ENCODE measurements around the gene APC. TPM values are rescaled to one million over a fixed set of nuclear protein-coding genes. Genes with fewer than 3 reads are reported as not detected.

Gene APC
- total and polyA plus RNA-seq, 2 of the 13 experiments (the other 11 are each of a cell fraction or from before 2014, with no cell fraction given), result 6.1 to 19.0 TPM

GRCh38 chr5:112885001-112885400, 147.3 kb downstream of the APC start:
- H4K20me1 ChIP-seq (ENCODE audit: insufficient read depth, low read length), result no peaks in the 10 kb centered on the region; the same call in 1 of the 2 replicates
- no peak overlapping the region for H3K9ac ChIP-seq (ENCODE audit: insufficient read depth, low read depth, low read length)
- H3K4me3 ChIP-seq (replicated peaks in 1 of 3; ENCODE audit: insufficient read depth in 1 of 3, low read depth in 2 of 3, low read length in 3 of 3), result no peak overlapping the region
- intact Hi-C loops (cut with micrococcal nuclease; ENCODE audit: unreplicated experiment) (no loop called here), in situ Hi-C loops (cut with HindIII; ENCODE audit: extremely low pct_ligation_motif_present, low pct_unique_long_range_greater_than_20kb) (no loop called here)
- H2AFZ ChIP-seq (ENCODE audit: low read length), result no peak overlapping the region
- FAIRE-seq, result no peak
- WGBS (ENCODE audit: low lambda C conversion rate), result 95% methylated on average over 3 of the region's 3 CpGs
- H3K27ac ChIP-seq (ENCODE audit: extremely low read length, insufficient read depth, low read length), result no peak overlapping the region
- H3K27me3 ChIP-seq (ENCODE audit: control insufficient read depth in 1 of 2, insufficient read depth in 2 of 2, low read length in 2 of 2), result no peaks in the 10 kb centered on the region; a peak in 1 of 5 replicates
- no TSS peak for BruUV-seq (replicated peaks)
- TF ChIP-seq TARDBP (CRISPR knock-in tag; IDR thresholded peaks at IDR 0.05), result no peak
- TF ChIP-seq ZNF549 (CRISPR knock-in tag; IDR thresholded peaks at IDR 0.05), result no peak
- no peak for TF ChIP-seq THRA (CRISPR knock-in tag; IDR thresholded peaks at IDR 0.05; ENCODE audit: borderline replicate concordance)
- no peak for TF ChIP-seq ZNF333 (CRISPR knock-in tag; IDR thresholded peaks at IDR 0.05; ENCODE audit: borderline replicate concordance)
- no peak for TF ChIP-seq HIVEP1 (CRISPR knock-in tag; IDR thresholded peaks at IDR 0.05)
- no peak for TF ChIP-seq CREB3 (CRISPR knock-in tag; IDR thresholded peaks at IDR 0.05)
- TF ChIP-seq ZNF570 (CRISPR knock-in tag; IDR thresholded peaks at IDR 0.05; ENCODE audit: borderline replicate concordance), result no peak
- no peak for TF ChIP-seq HNRNPH1 (optimal IDR thresholded peaks at IDR 0.05; ENCODE audit: low read depth, low read length)
- no peak for TF ChIP-seq BRCA1 (CRISPR knock-in tag; IDR thresholded peaks at IDR 0.05)
- TF ChIP-seq MYC (CRISPR knock-in tag; IDR thresholded peaks at IDR 0.05; ENCODE audit: borderline replicate concordance), result no peak
- H3K4me2 ChIP-seq (ENCODE audit: low read depth, low read length), result no peak overlapping the region
- H3K4me1 ChIP-seq (ENCODE audit: insufficient read depth, low read length), result no peaks in the 10 kb centered on the region
- DNase-seq (ENCODE audit: low spot score), result no peak
- no peak for ATAC-seq
- CTCF ChIA-PET (ENCODE audit: low intra/inter-chr PET ratio, low total read pairs), result no interaction called here
- peaks cover 20 to 61% of the 10 kb centered on the region in 2 experiments for H3K36me3 ChIP-seq (replicated peaks in 1 of 2; ENCODE audit: control insufficient read depth in 1 of 2, insufficient read depth in 2 of 2, low read length in 2 of 2)
- POLR2A ChIA-PET, result no interaction called here
- no peaks in the 10 kb centered on the region for H3K79me2 ChIP-seq (ENCODE audit: insufficient read depth, low read length)
- H3K9me3 ChIP-seq (ENCODE audit: low read length), result no peaks in the 10 kb centered on the region
